Measurements from ENCODE around the gene DENND5A. TPM values are rescaled to one million over a fixed set of nuclear protein-coding genes. Genes with fewer than 3 reads are reported as not detected.

The DENND5A gene
- total and polyA plus RNA-seq, 10 of the 15 experiments (the other 5 are each of a cell fraction or from before 2014, with no cell fraction given): 15.6 to 157 (median 85.1) TPM

DNA sequence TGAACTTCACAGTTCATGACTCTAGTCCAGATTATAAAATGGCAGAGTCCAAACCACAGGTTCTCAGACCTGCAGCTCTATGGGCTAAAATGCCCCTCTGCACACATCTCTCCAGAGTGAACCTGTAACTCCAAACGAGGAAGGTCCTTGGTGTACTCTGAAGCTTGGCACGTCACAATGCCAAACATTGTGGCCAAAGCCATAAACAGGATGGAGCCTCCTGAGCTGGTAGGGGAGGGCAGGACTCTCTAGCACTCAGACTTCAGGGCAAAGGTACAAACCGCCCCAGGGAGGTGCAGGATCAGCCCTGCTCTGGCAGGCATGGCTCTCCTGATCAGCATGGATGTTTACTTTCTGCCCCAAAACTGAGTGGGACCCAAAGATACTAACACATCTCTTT lies 176.1 kb downstream of the DENND5A start:
- no peak overlapping the region for H3K4me2 ChIP-seq (ENCODE audit: control insufficient read depth, insufficient read depth)
- intact Hi-C loops (cut with micrococcal nuclease; ENCODE audit: unreplicated experiment) (no loop called here), in situ Hi-C loops (cut with MboI) (no loop called here)
- 14% methylated on average over 3 of the region's 3 CpGs for WGBS (ENCODE audit: insufficient coverage, insufficient replicate concordance, low lambda C conversion rate, missing lambda C conversion rate)
- peaks cover 13 to 26% of the 10 kb centered on the region in 2 experiments for H3K27me3 ChIP-seq (replicated peaks in 1 of 2; ENCODE audit: control insufficient read depth in 2 of 2, insufficient read depth in 2 of 2, low read length in 1 of 2)
- no peaks in the 10 kb centered on the region for H3K79me2 ChIP-seq (ENCODE audit: control insufficient read depth, insufficient read depth, low read length)
- no peaks in the 10 kb centered on the region for H3K4me1 ChIP-seq (ENCODE audit: control insufficient read depth, insufficient read depth, low read length)
- H3K36me3 ChIP-seq (ENCODE audit: control insufficient read depth in 2 of 2, insufficient read depth in 2 of 2, low read length in 1 of 2): no peaks in the 10 kb centered on the region
- SMC1A ChIA-PET (ENCODE audit: uncharacterized antibody, unreplicated experiment): interaction anchor here (0.6 to 2.0 kb wide), 8 partner anchors 12 to 74 kb away, joined by 3 to 7 read pairs (median 4); no protein-coding TSS in a partner anchor
- BruUV-seq (replicated peaks): no TSS peak
- H3K9me3 ChIP-seq (replicated peaks; ENCODE audit: control insufficient read depth, insufficient read depth, low read length): no peaks in the 10 kb centered on the region
- no peaks in the 10 kb centered on the region for H4K20me1 ChIP-seq (ENCODE audit: control insufficient read depth, insufficient read depth)
- no peak overlapping the region for H3K27ac ChIP-seq (ENCODE audit: control insufficient read depth, insufficient read depth)
- no peak for ATAC-seq
- RAD21 ChIA-PET (ENCODE audit: unreplicated experiment): interaction anchor here (0.7 to 1.2 kb wide), 2 partner anchors 29 to 44 kb away, joined by 3 read pairs; no protein-coding TSS in a partner anchor
- POLR2A ChIA-PET: no interaction called here
- H3K4me3 ChIP-seq: no peak overlapping the region
- CTCF ChIA-PET: interaction anchor here (0.8 to 2.2 kb wide), 10 partner anchors 10 to 417 kb away, joined by 3 to 8 read pairs (median 3); no protein-coding TSS in a partner anchor
- no peak for DNase-seq (ENCODE audit: low read depth, low spot score)
- no peak overlapping the region; the same call in 1 of the 2 replicates for H2AFZ ChIP-seq (ENCODE audit: control insufficient read depth, low read depth, low read length)
- no peak overlapping the region for H3K9ac ChIP-seq (ENCODE audit: control insufficient read depth, insufficient read depth, low read length)
- FAIRE-seq: no peak
- TF ChIP-seq, protein P1, sequence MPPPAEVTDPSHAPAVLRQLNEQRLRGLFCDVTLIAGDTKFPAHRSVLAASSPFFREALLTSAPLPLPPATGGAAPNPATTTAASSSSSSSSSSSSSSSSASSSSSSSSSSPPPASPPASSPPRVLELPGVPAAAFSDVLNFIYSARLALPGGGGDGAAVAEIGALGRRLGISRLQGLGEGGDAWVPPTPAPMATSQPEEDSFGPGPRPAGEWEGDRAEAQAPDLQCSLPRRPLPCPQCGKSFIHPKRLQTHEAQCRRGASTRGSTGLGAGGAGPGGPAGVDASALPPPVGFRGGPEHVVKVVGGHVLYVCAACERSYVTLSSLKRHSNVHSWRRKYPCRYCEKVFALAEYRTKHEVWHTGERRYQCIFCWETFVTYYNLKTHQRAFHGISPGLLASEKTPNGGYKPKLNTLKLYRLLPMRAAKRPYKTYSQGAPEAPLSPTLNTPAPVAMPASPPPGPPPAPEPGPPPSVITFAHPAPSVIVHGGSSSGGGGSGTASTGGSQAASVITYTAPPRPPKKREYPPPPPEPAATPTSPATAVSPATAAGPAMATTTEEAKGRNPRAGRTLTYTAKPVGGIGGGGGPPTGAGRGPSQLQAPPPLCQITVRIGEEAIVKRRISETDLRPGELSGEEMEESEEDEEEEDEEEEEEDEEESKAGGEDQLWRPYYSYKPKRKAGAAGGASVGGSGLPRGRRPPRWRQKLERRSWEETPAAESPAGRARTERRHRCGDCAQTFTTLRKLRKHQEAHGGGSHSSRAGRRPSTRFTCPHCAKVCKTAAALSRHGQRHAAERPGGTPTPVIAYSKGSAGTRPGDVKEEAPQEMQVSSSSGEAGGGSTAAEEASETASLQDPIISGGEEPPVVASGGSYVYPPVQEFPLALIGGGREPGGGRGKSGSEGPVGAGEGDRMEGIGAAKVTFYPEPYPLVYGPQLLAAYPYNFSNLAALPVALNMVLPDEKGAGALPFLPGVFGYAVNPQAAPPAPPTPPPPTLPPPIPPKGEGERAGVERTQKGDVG (CRISPR knock-in tag; IDR thresholded peaks at IDR 0.05): no peak
- no peak for TF ChIP-seq NBN (IDR thresholded peaks at IDR 0.05)
- TF ChIP-seq MYC (IDR thresholded peaks at IDR 0.05; ENCODE audit: insufficient read depth, insufficient read length, insufficient replicate concordance, low read length, severe bottlenecking): no peak
- TF ChIP-seq CEBPB (IDR thresholded peaks at IDR 0.05; ENCODE audit: borderline replicate concordance in 1 of 2, low read depth in 2 of 2, low read length in 2 of 2): no peak
- TF ChIP-seq WRNIP1 (IDR thresholded peaks at IDR 0.05; ENCODE audit: borderline replicate concordance, low read depth, low read length): no peak
- TF ChIP-seq, protein P2, sequence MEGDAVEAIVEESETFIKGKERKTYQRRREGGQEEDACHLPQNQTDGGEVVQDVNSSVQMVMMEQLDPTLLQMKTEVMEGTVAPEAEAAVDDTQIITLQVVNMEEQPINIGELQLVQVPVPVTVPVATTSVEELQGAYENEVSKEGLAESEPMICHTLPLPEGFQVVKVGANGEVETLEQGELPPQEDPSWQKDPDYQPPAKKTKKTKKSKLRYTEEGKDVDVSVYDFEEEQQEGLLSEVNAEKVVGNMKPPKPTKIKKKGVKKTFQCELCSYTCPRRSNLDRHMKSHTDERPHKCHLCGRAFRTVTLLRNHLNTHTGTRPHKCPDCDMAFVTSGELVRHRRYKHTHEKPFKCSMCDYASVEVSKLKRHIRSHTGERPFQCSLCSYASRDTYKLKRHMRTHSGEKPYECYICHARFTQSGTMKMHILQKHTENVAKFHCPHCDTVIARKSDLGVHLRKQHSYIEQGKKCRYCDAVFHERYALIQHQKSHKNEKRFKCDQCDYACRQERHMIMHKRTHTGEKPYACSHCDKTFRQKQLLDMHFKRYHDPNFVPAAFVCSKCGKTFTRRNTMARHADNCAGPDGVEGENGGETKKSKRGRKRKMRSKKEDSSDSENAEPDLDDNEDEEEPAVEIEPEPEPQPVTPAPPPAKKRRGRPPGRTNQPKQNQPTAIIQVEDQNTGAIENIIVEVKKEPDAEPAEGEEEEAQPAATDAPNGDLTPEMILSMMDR (IDR thresholded peaks at IDR 0.05 in 2 of 3, conservative IDR thresholded peaks at IDR 0.05 in 1 of 3; ENCODE audit: control insufficient read depth in 2 of 3, extremely low read depth in 1 of 3, insufficient read depth in 1 of 3, low read depth in 3 of 3, low read length in 3 of 3): no peak
- TF ChIP-seq YBX1 (IDR thresholded peaks at IDR 0.05): no peak
- TF ChIP-seq GATAD2B (conservative IDR thresholded peaks at IDR 0.05; ENCODE audit: low read depth): no peak
- TF ChIP-seq SPI1 (IDR thresholded peaks at IDR 0.05; ENCODE audit: borderline replicate concordance, insufficient read depth, low read depth, low read length): no peak
- no peak for TF ChIP-seq CUX1 (IDR thresholded peaks at IDR 0.05; ENCODE audit: insufficient replicate concordance, low read depth, low read length)
- TF ChIP-seq EP300 (IDR thresholded peaks at IDR 0.05; ENCODE audit: borderline replicate concordance in 1 of 2, control insufficient read depth in 1 of 2, low read depth in 2 of 2, low read length in 2 of 2): no peak
- no peak for TF ChIP-seq SIN3A (IDR thresholded peaks at IDR 0.05; ENCODE audit: low read depth, low read length)
- no peak for TF ChIP-seq FOS (IDR thresholded peaks at IDR 0.05; ENCODE audit: borderline replicate concordance, extremely low read depth, insufficient read length)
